ENCODE measurements around the gene TJP3.

TJP3 gene

DNA sequence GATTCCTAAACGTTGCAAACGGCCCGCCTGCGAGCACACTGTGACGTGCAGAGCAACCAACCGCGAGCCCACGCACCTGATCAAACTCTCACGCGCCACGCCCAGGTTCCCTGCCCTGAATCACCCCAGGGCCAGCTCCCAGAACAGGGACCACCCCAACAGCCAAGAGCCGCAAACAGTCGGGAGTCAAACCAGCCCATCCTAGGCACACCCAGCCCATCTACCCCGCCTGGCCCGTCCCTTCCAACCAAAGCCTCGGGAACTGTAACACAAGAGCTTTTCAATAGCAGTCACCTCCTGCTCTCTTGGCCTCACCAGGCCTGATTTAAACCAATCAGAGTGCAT lies 16.8 kb upstream of the TJP3 start:
- in situ Hi-C loops (cut with MboI; ENCODE audit: low sequenced_read_pairs), result no loop called here

- in situ Hi-C loops (cut with MboI; ENCODE audit: low sequenced_read_pairs), result no loop called here
Measured at GRCh38 chr19:3691726-3692125, 16.5 kb upstream of the TJP3 start.

GRCh38 chr19:3692141-3693024 lies 15.8 kb upstream of the TJP3 start:
- in situ Hi-C loops (cut with MboI; ENCODE audit: low sequenced_read_pairs), result no loop called here

GRCh38 chr19:3693025-3693925 lies 14.9 kb upstream of the TJP3 start:
- in situ Hi-C loops (cut with MboI; ENCODE audit: low sequenced_read_pairs), result no loop called here

GRCh38 chr19:3694361-3695123 lies 13.6 kb upstream of the TJP3 start:
- in situ Hi-C loops (cut with MboI; ENCODE audit: low sequenced_read_pairs), result no loop called here

- in situ Hi-C loops (cut with MboI; ENCODE audit: low sequenced_read_pairs), result no loop called here
Measured at GRCh38 chr19:3695124-3695733, 13.0 kb upstream of the TJP3 start.

DNA sequence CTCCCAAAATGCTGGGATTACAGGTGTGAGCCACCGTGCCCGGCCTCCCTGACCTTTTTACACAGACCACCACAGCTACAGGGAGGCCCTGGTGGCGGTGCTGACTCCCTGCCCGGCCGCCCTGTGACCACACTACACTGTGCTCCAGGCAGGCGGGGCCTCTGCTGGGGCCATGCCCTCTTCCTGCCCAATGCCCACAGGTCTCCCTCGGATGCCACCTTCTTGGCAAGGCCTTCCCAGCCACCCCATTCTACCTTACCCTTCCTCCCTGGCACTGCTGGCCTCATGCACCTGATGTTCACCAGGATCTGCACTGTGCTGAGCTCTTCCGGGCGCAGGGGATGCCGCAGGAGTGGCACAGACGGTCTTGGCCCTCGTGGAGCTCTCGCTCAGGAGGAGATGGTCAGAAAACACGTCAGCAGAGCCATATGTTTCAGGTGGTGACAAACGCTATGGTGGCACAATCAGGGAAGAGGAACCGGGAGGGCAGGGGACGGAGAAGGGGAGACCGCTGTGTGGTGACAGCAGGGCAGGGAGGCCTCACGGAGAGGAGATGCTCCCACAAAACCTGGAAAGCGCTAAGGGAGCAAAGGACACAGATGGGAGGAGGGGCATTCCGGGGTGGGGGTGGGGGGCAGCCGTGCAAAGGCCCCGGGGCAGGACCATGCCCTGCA lies 12.1 kb upstream of the TJP3 start:
- in situ Hi-C loops (cut with MboI; ENCODE audit: low sequenced_read_pairs), result no loop called here

DNA sequence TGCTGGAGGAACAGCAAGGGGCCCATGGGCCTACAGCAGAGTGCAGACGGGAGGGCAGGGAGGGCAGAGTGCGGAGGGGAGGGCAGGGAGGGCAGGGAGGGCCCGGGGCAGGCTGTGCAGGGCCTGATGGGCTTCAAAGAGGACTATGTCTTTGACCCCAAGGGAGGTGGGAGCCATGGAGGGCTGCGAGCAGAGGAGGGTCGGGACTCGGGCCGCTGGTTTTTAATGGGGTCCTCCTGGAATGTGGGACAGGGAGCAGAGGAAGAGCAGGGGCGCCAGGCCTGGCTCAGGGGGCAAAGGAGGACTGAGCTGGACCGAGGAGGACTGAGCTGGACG lies 11.6 kb upstream of the TJP3 start:
- in situ Hi-C loops (cut with MboI; ENCODE audit: low sequenced_read_pairs), result no loop called here

GRCh38 chr19:3697094-3697493 lies 11.1 kb upstream of the TJP3 start:
- in situ Hi-C loops (cut with MboI; ENCODE audit: low sequenced_read_pairs), result no loop called here

DNA sequence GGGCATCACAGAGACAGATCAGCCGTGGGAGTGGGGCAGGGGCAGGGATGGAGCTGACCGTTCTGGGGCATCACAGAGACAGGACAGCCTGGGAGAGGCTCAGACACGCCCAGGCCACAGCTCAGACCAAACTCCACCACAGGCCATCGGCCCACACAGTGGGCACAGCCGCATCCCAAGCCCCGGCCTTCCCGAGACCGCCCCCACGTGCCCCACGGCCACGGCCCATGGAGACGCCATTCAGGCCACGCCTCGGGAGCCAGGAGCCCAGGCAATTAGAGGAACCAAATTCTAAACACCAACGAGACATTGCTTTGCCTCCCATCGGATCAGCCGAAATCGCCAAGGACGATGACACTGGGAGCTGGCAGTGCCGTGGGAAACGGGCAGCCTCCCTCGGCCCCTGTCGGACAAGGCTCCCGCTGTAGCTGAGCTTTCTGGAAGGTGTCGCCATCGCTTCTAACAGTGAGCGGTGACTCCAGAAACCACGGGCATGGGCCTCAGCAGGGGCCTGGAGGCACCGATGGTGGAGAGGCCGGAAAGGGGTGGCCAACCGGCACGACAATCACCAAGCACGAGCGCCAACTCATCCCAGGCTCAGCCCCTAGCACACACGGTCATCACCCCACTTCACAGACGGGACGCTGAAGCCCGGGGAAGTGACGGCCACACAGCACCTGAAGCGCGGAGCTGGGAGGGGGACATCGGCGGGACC lies 10.4 kb upstream of the TJP3 start:
- in situ Hi-C loops (cut with MboI; ENCODE audit: low sequenced_read_pairs), result no loop called here

DNA sequence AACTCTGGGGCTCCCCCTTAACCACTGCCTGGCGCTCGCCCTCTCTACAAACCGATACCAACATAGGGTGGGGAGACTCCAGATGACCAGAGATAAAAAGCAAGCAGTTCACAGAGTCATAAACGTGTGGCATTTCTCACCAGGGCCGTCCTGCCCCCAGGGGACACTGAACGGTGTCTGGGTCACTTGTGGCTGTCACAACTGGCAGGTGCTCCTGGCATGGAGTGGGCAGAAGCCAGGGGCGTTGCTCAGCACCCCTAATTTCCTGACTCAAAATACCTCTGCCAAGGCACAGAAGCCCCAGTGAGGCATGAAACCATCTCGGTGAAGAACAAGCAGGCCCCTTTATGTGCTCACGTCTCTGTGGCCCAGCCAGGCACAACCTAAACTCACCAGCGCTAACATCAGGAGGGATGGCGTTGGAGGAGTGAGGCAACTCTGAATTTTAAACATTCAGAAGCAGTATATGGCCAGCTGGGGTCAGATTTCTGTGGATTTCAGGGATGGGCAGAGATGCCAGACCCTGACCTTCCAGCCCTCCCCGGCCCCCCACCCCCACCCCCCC lies 9.7 kb upstream of the TJP3 start:
- in situ Hi-C loops (cut with MboI; ENCODE audit: low sequenced_read_pairs), result no loop called here

GRCh38 chr19:3698974-3699740 lies 9.0 kb upstream of the TJP3 start:
- in situ Hi-C loops (cut with MboI; ENCODE audit: low sequenced_read_pairs), result no loop called here

DNA sequence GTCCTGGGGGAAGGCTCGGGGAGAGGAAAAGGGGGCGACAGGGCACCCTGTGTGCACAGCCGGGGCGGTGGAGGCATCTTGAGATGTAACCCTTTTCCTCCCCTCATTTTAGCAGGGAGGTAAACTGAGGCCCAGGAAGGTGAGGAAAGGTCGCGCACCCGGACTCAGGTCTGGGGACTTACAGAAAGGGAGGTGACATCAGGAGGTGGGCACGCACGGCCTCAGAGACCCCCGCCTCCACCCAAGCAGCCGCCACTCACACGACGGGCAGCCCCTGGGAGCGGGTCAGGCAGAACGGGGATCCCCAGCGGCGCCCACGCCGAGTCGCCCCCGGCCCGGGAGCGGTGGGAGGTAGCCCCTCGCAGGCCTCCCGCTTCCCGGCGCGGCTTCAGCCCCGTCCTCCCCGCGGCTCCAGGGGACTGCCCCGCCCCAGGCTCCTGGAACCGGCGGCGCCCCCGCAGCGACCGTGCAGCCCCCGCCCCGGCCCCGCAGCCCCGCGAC lies 8.4 kb upstream of the TJP3 start:
- in situ Hi-C loops (cut with MboI; ENCODE audit: low sequenced_read_pairs), result no loop called here

GRCh38 chr19:3700242-3701032 lies 7.7 kb upstream of the TJP3 start, which contains the start of gene PIP5K1C:
PIP5K1C (minus strand) TSS chr19:3700468; CDS start chr19:3700390, 78 bp downstream.
- in situ Hi-C loops (cut with MboI; ENCODE audit: low sequenced_read_pairs), result no loop called here

- in situ Hi-C loops (cut with MboI; ENCODE audit: low sequenced_read_pairs), result no loop called here
Measured at GRCh38 chr19:3701200-3701599, 7.0 kb upstream of the TJP3 start.

GRCh38 chr19:3707868-3708206 lies 347 bp upstream of the TJP3 start:
- in situ Hi-C loops (cut with MboI; ENCODE audit: low sequenced_read_pairs), result no loop called here

DNA sequence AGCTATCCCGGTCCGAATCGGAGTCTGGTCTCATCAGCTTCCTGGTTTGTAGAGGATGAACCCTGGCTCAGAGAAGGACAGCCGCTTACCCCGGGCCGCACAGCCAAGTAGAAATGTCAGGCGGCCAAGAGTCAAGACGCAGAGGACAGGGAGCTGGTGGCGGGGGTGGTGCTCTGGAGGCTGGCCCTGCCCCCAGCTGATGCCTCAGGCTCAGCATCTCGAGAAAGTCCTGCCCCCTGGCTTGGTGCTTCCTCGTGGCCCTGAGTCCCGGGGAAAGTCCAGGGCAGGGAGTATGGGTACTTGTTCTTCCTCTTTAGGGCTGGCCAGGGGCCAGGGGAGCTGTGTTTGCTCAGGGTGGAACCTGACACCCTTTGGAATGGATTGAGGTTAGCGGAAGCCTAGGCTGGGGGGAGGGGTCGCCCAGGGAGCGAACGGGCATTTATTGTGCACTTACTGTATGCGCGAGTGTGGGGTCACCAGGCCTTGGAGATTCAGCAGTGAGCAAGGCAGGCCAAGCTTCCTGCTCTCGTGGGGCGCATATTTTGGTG lies 2.2 kb downstream of the TJP3 start:
- in situ Hi-C loops (cut with MboI; ENCODE audit: low sequenced_read_pairs), result no loop called here
